GM12892 (cell line): Measurements from ENCODE around the gene GDPD4.

Source experiments
- POLR2A ChIP-seq: IDR thresholded peaks from 2 replicates; pipeline ENCODE4 v1.6.1; 2011; ENCODE audit warnings: low read depth, low read length, control low read depth
- POLR2AphosphoS5 ChIP-seq: IDR thresholded peaks from 2 replicates; pipeline ENCODE4 v1.6.1; 2011; ENCODE audit warnings: low read depth, low read length, control low read depth
- TAF1 ChIP-seq: IDR thresholded peaks from 2 replicates; pipeline ENCODE4 v1.6.1; 2011; ENCODE audit warnings: low read depth, mild to moderate bottlenecking, control low read depth, low read length, borderline replicate concordance

DNA sequence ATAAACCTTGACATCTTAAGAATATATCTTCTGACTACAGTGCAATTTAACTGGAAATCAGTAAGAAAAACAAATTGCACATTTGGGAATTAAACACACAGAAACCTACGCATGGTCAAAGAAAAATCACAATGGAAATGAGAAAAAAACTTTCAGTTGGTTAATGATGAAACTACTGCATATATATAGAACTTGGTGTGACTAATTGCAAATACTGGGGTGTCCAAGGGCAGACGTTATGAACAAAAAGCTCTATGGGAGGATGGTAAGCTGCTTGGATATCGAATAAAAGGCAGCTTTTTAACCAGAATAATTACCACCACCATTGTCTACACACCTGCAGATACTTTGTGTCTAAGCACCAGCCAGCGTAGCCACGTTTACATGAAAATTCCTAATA lies 791 bp downstream of the GDPD4 start:
- no peak for TF ChIP-seq POLR2A
- TF ChIP-seq TAF1: no peak
- no peak for TF ChIP-seq POLR2AphosphoS5
